AG09319 (cell line): ENCODE measurements around the gene OR10H5.

Experiments used
- DNase-seq: peaks from one replicate; pipeline ENCODE4 v3.0.0-alpha.2; 2010; ENCODE audit warnings: low read depth; ENCODE audit errors: extremely low read depth
- TF ChIP-seq, protein P1 (sequence below): IDR thresholded peaks from 2 replicates; pipeline ENCODE4 v1.5.1; 2011; ENCODE audit warnings: low read depth, mild to moderate bottlenecking, inconsistent platforms, low read length, moderate library complexity

The OR10H5 gene

DNA sequence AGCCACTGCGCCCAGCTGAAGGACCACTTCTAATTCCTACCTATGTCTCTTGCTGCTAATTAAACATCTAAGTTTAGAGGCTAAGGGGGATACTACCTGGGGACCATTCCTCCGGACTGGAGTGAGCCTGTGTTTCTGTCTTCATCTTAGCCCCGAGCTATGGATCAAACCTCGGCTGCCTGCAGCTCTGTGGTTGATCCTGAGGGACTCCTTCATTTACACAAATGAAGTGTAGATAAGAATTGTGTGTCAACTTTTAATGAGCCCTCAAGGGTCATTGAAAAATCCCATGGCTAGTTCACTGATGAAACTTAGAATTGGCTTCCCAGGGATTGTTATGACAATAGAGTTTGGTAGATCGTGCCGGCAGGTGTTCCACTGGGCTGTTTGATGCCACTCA is 59.5 kb downstream of the OR10H5 start:
- DNase-seq, result no peak
- TF ChIP-seq, protein P1, sequence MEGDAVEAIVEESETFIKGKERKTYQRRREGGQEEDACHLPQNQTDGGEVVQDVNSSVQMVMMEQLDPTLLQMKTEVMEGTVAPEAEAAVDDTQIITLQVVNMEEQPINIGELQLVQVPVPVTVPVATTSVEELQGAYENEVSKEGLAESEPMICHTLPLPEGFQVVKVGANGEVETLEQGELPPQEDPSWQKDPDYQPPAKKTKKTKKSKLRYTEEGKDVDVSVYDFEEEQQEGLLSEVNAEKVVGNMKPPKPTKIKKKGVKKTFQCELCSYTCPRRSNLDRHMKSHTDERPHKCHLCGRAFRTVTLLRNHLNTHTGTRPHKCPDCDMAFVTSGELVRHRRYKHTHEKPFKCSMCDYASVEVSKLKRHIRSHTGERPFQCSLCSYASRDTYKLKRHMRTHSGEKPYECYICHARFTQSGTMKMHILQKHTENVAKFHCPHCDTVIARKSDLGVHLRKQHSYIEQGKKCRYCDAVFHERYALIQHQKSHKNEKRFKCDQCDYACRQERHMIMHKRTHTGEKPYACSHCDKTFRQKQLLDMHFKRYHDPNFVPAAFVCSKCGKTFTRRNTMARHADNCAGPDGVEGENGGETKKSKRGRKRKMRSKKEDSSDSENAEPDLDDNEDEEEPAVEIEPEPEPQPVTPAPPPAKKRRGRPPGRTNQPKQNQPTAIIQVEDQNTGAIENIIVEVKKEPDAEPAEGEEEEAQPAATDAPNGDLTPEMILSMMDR, result no peak

DNA sequence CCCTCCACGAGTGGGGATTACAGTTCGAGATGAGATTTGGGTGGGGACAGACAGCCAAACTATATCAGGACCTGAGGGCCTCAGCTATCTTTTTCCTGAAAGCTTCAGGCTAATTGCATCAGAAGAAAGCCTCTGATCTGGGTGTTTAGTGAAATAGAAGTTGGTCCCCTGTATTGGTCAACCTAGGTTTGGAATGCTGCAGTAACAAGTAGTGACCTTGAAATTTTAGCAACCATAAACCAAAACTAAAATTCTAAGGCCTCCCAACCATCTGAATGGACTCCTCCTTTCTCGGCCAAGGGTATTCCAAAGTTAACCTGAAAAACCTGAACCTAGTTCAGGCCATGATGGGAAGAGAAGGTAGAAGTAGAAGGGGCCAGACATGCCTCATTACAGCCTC is 62.9 kb downstream of the OR10H5 start:
- TF ChIP-seq, protein P1, result no peak
- DNase-seq, result no peak
